CD4-positive, alpha-beta T cell treated with Interleukin-21 for 1 hour (primary cell): ENCODE results near the gene SERPINB1.
"Not testable (repeated sequence)": the region's sequence is repeated elsewhere in the genome, so short reads cannot be mapped to it uniquely, and the experiment has no call there.

Experiments used
- DNase-seq: peaks from one replicate; pipeline ENCODE4 v3.0.0-alpha.2; 2020

The SERPINB1 gene

DNA sequence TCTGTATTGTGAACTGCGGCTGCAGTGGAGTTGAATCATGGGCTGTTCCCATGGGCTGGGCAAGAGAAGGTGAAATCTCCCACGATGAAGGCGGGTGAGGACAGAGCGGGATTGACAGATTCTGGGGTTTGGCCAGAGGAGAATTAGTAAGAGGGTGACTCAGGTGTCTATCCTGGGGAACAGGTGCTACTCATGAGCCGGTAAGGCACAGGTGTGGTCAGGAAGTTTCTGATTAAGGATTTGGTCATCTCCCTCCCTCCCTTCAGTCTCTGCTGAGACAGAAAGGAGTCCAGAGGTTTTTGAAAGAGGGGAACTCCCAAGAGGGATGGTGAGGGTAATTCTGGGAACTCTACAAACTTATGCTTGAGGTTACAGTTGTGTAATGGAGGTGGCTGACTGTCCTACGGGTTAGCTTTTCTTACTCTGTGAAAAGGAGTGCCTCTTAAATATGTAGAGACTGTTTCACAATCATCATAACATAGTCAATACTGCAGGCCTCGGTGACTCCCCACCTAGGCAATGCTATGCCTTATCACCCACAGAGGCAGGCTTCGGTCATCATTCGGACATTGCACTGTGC lies 31.5 kb downstream of the SERPINB1 start:
- DNase-seq = no peak

DNA sequence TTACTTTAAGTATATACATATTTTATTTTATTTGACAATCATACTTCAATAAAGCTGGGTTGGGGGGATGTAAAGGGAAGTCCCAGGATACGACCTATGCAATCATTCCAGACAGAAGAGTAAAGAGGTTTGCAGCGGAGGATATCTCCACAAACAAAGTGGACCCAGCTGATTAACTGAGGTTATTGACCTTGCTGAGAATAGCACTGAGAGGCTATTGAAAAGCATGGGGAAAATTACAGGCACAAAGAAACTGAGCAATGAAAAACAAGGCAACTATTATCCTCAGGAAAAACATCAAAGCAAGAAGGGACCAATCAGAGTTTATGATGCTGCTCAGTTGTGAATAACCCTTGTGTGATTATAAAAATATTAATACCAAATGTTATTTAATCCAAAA lies 32.6 kb downstream of the SERPINB1 start:
- no peak for DNase-seq

DNA sequence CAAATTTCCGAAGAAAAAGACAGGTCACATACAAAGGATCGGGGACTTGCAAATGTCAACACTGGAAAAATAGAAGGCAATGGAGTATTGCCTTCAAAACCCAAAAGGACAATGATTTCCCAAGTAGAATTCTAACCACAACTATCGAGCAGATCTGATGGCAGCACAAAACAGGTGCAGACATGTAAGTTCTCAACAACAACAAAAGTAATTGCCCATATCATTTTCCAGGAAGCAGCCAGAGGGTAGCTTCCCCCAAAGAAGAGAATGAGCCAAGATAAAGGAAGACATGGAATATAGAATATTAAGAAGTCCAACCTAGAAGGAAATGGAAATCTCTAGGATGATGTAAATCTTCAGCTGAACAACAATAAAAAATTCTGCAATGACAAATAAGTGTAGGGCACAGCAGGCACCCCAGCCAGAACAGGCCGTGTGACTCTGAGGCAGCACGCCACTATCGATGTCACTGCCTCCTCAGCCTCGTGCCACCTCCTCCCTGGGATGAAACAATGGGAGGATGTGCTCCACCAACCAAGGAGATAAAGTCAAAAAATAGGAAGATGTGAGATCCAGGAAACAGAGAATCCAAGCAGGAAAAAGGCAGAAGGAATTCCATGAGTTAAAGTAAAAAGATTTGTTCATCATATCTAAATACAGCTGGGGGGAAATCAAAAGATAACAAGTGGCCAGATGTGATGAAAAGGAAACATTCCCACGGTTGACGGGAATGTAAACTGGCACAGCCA lies 34.1 kb downstream of the SERPINB1 start:
- DNase-seq = no peak

DNA sequence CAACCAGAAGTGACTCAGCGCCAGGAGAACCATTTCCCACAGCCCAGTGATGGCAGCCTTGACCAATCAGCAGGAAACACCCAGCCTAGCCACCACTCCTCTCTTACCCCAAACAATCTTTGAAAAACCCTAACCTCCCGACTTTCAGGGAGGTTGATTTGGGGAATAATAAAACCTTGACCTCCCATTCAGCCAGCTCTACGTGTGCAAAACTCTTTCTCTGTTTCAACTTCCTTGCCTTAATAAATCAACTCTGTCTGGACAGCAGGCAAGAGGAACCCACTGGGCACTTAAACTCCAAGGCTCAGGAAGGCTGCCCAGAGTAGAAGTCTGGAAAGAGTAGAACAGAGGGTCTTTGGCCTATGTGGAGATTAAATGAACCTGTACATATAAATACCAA lies 35.0 kb downstream of the SERPINB1 start:
- DNase-seq = no peak

DNA sequence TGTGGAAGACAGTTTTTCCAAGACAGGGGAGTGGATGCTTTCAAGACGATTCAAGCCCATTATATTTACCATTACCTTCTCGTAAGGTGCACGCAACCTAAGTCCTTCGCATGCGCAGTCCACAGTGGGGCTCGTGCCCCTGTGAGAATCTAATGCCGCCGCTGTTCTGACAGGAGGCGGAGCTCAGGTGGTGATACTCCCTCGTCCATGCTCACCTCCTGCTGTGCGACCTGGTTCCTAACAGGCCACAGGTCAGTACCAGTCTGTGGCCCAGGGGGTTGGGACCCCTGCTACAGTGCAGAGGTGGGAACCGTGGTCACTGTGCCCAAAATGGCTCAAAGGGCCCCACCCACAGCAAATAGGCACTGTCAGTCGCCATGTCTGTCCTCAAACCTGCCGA lies 36.6 kb downstream of the SERPINB1 start:
- no peak for DNase-seq

DNA sequence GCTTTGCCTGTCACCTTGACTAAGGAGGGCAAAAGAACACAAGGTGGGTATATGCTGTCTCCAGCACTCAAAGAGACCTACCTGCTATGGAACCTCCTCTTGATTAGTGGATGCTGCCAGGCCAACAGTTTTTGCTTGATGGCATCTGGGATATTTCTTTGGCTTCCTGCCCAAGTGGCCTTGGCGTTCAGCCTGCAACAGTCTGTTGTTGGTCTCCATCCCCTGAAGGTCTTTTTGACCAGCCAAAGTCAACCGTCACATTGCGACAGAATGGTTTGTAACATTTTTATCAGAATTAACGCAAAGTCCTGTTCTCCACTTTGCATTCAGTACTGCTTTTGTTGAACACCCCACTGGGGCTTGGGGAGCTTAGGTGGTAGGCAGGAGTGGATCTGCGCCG lies 37.1 kb downstream of the SERPINB1 start:
- DNase-seq = no peak

DNA sequence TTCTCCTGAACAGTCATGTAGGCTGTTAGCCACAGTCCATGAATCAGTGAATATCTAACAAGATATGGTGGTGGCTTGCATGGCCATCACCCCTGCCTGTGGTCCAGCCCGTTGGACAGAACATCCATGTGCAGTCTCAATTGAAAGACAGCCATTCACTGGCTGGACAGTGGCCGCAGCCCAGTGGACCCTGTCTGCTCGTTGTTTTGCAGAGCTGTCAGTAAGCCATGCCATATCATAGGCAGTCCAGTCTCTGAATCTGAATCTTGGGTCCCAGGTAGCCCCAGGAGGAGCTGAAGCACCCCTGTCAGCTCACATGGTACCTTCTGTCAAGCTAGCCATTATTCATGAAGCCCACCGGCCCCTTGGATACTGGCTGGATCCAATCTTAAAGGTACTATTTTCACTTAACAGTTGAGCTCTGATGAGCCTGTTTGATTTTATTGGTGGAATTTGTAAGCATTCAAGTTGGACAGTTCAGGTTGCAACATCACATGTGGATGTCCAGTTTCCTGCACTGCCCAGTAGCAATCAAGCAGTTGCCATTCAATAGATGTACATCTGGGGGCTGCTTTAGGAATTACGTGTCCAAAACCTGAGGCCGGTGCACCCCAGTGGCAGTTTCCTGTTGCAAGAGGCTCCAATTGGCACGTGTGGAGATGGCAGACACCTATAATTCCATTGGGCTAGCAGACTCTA lies 37.8 kb downstream of the SERPINB1 start:
- no peak for DNase-seq

DNA sequence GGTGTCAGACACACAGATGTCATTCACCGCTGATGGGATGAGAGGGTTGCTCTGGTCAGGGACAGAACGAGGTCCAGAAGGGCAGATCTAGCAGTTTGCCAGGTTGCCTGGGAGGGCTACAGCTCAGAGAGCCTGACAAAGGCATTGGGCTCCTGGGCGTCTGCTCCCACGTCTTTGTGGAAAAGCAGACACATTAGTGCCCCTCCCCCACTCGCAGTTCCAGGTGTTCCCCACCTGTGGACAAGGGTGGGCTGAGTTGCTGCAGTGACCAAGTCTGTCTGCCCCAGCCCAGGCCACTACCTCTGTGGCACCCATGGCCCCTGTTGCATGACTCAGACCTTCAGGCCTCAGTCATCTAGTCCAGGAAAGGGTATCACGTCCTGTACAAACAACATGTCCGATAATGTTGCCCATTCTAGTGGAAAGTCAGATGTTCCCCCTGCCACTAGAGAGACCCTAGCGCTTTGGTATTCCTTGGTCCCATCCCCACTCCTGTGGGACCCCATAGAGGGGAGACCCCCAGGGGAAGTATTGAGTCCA lies 39.1 kb downstream of the SERPINB1 start:
- DNase-seq = no peak

DNA sequence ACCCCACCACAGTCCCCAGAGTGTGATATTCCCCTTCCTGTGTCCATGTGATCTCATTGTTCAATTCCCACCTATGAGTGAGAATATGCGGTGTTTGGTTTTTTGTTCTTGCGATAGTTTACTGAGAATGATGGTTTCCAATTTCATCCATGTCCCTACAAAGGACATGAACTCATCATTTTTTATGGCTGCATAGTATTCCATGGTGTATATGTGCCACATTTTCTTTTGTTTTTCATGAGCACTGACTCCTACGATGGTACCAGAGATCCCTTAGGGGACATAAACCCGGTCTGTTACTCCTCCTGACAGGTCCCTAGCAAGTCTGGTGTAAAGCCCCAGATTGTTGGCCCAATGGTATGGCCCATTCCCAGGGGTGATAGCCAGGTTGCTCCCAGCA lies 40.0 kb downstream of the SERPINB1 start:
- DNase-seq = not testable (repeated sequence)

DNA sequence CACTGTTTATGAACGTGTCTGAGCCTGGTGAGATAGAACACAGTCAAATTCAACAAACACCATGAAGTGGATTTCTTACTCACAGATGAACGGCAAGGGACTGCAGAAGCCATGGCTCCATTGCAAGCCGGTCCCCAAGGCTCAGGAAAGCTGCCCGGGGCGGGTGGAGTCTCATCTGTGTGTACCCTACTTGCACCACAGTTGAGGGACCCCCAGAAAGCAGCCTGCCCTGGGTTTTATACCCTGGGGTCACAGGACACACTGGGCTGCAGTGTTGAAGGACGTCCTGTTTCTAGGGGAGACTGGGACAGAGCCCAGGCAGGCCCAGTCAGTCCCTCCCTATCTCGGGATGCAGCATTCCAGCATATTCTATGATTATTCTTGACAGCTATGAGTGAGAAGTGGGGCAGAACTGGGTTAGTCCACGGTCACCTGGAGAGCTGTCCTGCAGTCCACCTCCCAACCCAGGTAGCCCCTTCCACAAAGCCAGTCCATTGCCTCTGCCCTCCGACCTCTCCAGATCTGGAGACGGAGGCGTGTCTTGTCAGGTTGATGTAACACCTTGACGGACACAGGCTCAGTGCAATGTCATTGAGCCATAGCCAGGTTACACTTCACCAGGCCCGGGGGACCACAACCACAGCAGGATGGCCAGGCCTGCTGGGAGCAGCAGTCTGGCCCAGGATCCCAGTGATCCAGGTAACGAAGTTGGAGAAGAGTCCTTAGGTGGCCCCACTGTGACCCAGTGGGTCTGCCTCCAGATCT lies 40.9 kb downstream of the SERPINB1 start:
- no peak for DNase-seq

DNA sequence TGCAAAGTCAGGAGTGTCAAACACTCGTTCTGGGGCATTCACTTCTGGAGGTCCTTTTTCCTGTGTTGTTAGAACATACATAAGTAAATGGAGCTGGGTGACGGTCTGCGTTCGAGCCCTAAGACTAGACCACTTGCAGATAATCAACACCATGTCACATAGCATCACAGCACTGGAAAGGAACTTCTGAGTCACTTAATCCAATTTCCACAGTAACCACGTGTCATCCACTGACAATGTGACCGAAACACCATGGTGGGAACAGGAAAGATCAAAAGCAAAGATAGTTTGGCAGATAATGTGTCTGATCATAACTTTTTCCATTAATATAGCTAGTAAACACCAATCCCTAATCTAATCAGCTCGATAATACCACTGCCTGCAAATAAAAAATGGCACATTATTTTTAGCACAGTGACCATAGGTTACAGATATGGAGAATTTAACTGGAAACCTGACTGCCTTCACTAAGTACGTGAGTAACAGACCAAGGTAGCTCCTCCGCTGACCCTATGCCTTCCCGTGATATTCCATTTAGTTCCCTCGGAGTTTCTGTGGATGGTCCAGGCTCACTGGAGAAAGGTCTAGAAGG lies 41.6 kb downstream of the SERPINB1 start:
- DNase-seq = peak; percentile 13

DNA sequence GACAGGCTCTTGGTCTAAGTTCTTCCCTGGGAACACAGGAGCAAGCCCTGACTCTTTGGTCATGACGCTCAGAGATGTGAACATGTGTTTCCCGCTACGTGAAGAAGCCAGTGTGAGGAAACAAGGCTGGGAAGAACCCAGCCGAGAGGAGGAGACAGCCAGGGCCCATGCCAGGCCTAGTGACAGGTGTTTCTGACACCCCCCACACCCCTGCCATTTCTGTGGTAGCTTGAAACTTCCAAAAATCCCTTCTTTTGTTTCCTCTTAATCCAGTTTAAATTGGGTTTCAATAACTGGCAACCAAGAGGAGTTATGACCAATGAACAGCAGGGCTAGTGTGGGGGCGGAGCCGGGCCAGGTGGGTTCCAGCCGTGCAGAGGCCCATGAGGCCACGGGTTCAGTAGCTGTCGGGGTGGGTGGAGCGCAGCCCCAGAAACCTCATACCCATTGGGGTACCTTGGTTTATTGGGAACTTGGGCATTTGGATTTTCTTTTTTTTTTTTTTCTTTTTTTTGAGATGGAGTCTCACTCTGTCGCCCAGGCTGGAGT lies 43.0 kb downstream of the SERPINB1 start:
- DNase-seq = no peak

DNA sequence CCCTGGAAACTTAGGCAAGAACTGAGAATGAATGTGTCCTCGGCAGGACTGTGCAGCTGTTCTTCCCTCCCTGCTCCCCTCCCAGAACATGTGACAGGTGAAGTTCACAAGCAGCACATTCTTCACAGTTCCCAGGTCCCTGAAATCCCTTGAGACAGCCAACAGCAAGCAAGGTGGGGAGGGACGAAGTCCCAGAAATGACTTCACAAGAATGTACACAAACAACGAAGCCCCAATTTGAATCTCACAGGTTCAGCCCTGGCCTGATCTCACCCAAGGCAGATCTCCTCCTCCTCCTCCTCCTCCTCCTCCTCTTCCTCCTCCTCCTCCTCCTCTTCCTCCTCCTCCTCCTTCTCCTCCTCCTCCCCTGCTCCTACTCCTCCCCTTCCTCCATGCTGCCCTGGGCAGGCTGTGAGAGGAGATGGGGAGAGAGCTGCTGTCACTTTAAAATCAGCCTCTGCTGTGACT lies 44.1 kb downstream of the SERPINB1 start:
- no peak for DNase-seq

DNA sequence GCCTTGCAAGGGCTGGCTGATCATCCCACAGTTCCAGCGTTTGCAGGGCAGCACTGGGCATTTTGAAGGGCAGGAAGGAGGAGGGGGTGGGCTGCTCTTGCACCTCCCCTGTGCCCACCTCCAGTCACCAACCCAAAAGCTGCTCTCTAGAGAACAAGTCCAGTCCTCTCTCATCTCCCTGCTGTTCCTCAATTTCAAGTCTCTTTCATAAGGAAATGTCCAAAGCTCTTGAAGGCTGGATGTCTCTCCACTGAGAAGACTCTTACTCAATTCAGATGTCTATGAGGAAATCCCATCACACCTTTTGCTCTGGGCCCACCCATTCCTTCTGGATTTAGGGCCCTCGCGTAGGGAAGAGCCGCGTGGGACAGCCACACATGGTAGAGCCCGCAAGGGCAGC lies 44.8 kb downstream of the SERPINB1 start:
- no peak for DNase-seq

DNA sequence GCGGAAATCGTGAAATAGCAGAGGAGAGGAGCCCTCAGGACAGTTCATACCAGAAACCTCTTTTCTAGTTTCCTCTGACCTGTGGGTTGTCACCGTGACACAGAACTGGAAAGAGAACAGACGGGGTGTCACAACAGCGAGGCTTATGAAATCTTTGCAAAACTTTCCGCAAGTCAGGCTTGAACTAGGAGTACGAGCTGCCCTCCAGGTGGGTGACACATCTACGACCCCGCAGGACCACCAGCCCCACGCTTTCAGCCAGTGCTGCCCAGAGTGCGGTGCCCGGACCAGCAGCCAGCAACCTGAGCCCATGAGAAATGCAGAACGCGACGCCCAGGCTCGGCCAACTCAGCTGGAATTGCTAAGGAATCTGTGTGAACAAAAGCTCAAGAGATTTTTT lies 45.7 kb downstream of the SERPINB1 start:
- no peak for DNase-seq

DNA sequence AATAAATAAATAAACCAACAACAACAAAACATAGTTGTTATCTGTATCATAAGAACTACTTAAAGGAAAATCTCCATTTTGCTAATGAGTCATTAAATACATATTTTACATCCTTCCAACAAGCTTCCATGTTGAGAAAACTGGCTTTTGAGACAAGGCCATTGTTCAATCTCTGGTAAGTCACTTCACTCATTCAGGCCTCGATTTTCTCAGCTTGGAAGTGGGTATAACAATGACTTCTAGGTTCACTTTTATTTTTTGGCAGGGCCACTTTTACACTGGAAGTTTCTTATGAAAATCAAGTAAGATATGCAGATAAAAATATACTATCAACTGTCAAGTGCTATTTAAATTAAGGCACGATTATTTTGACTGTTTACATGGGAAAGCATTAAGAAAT lies 46.5 kb downstream of the SERPINB1 start:
- DNase-seq = no peak

DNA sequence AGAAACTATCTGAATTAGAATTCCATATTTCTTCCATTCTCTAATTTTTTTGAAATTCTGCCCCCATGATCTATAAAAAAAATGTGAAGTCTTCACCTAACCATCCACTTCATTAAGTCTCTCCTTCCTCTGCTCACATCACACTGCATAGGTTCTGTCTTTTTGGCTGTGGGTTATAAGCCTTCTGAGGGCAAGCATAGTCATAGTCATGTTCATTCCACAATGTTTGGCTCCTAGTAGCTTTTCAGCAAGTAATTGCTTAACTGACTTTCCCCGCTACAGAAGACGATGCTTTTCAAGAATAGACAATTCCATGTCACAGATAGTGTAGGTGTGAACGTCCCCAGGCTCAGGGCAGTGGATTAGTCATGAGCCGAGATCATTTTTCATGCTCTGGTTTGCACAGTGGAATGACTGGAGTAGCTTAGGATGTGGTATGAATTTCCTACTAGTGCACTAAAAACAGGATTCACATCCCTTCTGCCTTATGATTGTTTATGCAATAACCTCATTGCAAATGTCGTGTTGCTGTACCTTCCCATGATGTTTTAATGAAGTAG lies 47.4 kb downstream of the SERPINB1 start:
- DNase-seq = no peak

DNA sequence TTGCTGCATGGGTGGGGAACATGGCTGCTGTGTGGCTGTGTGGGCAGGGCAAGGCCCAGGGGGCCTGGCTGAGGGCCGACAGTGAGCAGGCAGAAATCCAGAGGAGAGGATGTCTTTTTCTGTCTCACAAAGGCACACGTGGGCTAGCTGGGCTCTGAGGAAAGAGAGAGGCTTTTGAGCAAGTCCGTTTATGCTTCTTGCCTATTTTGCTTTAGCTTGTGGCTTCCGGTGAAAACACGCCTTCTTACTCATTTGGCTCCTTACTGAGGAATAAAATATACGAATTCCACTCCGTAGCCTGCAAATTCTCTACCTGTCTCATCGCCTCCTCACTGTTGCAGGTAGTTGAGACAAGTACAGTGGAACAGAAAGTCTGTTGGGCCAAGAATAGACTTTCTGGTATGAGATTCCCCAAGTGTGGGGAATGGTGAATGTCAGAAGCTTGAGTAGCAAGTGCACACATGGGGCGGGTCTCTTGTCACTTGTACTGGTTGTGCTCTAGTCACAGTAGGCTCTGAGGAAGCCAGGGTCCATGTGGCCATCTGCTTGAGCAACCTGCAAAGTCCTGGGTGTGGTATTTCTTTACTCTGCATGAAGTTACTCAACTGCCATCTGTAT lies 48.0 kb downstream of the SERPINB1 start:
- DNase-seq = peak; percentile 26

DNA sequence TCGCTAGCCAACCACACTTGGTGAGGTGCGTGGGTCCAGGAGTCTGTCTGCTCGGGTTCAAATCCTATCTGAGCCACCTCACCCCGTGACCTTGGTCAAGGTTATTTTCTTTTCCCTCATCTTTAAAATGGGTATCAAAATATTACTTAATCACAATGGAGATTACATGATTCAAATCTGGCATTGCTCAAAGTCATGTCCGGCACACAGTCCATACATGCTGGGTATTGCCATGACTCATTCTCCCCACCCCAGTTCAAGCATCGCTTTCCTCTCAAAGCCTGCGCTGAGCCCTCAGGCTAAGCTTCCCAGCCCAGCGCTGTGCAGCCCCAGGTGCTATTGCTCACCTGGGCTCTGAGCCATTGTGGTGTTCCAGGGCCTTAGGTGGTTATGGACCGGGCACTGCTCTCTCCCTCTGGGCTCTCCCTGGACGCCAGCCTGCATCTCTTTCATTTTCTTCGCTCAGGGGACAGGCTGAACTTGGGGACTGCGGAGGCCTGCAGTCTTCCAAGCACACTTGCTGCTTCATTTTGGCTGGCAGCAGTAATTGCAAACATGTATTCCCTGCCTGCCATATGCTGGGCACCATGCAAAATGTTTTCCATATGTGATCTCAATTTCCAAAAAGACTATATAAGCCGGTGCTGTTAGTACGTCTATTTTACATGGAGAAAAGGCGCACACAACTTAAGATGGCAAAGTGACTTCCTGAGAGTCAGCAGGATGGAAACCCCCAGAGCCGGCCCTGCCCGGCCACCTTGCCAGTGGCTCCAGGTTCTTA lies 49.1 kb downstream of the SERPINB1 start:
- DNase-seq = no peak

DNA sequence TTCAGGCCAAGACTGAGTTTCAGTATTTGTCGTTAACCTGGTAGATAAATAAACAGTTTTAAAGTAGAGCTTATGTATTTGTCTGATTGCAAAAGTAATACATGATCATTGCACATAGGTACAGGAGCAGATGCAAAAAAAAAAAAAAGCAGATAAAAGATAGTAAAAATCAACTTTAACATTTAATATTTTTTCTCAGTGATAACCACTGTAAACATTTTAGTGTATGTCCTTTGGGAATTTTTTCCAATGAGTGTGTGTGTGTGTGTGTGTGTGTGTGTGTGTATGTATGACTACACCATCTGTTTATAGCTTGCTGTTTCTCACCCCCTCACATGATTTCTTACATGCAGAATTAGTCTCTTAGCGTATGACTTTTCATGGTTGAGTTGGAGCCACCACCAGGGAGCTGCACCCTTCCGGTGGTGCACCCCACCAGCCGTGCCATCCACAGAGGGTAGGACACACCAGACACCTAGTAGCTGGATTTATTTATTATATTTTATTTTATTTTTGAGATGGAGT lies 50.2 kb downstream of the SERPINB1 start:
- DNase-seq = no peak
